ENCODE data around the gene SUGCT.
"Not testable (repeated sequence)": the region's sequence is repeated elsewhere in the genome, so short reads cannot be mapped to it uniquely, and the experiment has no call there.

The SUGCT gene

DNA sequence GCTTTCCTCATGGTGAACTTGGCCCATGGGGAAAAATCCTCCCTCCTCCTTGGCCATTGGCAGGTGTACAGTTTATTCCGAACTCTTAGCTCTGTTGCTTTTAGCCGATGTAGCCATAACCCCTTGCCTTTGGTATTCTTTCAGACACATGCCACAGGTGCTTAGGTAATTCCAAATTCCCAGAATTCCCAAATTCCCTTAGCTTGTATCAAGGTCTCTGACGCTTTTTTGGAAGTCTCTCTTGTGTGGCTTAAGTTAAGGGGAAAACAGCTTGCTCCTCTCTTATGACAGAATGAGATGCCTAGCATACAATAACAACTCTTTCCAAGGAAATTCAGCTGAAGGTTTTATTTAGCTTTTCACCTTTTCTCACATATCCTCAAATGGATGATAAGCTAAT is 68.0 kb downstream of the SUGCT start:
- no peak for DNase-seq

DNA sequence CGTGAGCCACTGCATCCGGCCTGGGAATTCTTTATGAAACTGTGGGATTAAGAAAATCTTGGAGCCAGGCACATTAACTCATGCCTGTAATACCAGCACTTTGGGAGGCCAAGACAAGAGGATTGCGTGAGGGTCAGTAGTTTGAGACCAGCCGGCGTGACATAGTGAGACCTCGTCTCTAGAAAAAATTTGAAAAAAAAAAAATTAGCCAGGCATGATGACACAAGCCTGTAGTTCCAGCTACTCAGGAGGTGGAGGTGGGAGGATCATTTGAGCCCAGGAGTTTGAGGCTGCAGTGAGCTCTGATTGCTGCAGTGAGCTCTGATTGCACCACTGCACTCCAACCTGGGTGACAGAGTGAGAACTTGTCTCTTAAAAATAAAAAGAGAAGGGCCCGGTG is 69.8 kb downstream of the SUGCT start:
- DNase-seq: no peak

DNA sequence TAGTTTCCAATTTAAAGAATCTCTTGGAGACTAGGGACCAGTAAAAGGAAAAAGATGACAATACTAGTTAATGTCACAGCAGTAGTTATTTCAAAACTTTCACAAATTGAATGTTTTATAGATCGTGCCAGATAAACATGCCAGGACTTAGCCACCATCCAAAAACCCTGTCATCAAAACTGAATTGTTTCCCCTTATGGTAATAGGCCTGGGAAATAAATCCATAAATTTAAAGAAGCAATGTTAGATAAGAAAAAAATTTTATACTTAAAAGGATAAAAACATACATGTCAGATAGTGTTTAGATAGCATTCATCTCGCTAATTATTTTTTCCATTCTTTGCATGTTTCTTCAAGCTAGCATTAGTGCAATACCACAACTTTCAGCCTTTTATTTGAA is 71.2 kb downstream of the SUGCT start:
- DNase-seq: no peak

DNA sequence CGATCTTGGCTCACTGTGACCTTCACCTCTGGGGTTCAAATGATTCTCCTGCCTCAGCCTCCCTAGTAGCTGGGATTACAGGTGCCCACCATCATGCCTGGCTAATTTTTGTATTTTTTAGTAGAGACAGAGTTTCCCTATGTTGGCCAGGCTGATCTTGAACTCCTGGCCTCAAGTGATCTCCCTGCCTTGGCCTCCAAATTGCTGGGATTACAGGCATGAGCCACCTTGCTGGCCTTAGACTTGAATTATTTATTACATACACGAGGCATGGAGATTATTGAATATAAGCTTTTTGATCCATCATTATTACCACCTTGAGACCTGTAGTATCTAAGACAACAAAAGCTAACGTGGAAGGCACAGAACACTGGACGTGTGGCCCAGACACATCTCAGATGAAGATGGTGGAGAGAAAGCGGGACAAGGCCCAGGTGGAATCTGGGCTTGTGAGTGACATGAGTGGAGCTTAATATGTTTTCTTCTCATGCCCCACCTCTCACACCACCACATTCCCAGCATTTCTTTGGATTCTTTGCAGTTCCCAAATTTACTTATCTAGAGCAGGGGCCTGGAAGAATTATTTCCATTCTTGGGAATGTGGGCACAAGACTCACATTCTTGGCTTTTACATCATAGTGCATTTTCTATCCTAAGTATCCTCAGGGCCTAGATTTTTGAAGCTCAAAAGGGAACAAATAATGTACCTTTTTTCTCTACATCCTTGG is 76.6 kb downstream of the SUGCT start:
- DNase-seq: no peak

DNA sequence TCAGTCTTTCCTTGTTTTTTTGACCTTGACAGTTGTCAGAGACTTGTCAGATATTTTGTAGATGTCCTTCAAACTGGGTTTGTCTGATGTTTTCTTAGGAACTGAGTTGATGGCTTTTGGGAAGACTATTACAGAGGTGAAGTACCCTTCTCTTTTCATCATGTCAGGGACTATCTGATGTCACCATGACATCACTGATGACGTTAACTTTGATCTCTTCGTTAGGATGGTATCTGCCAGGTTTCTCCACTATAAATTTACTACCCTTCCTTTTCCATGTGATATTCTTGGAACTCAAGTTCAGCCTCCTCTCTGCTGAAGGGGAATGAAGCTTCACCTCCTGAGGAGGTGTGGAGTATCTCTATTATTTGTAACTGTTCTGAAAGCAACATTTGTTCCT is 78.5 kb downstream of the SUGCT start:
- DNase-seq: no peak

DNA sequence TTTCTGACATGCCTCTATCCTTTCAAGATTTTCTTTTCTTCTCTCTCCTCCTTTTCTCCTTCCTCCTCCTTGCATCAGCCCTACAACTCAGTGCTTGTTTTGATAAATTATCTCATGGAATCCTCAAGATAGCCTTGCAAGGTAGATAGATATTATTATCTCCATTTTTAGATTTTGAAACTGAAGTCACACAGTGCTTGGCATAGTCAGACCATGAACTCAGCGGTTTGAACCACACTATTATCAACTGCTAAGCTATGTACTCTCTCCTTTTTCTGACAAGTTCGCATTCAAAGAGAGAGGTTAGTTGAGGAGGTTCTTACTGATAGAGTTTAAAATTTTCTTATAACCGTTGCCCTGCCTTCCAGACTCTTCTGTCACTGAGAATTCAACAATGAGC is 79.1 kb downstream of the SUGCT start:
- DNase-seq: no peak

DNA sequence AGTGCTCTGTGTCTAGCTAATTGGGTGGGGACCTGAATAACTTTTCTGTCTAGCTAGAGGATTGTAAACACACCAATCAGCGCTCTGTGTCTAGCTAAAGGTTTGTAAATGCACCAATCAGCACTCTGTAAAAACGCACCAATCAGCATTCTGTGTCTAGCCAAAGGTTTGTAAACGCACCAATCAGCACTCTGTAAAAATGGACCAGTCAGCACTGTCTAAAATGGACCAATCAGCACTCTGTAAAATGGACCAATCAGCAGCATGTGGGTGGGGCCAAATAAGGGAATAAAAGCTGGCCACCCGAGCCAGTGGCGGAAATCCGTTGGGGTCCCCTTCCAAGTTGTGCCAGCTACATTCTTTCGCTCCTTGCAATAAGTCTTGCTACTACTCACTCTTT is 83.8 kb downstream of the SUGCT start:
- DNase-seq: not testable (repeated sequence)

DNA sequence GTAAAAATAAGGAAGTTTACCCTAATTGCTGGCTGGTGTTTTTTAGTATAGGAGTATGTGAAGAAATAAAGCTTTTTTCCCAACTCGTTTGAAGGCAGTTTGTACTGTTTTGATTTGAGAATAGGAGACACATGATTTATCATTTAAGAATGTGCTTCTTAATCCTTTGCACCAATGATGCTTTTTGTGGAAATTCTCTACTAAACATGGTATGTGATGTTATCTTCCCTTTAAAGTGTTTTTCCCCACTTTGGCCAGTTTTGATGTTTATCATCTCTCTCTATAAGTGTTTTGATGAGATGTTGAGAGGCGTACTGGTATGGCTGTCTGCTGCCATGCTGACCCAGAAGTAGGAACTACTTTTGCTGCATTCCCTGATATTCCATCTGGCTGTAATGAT is 85.1 kb downstream of the SUGCT start:
- DNase-seq: no peak

DNA sequence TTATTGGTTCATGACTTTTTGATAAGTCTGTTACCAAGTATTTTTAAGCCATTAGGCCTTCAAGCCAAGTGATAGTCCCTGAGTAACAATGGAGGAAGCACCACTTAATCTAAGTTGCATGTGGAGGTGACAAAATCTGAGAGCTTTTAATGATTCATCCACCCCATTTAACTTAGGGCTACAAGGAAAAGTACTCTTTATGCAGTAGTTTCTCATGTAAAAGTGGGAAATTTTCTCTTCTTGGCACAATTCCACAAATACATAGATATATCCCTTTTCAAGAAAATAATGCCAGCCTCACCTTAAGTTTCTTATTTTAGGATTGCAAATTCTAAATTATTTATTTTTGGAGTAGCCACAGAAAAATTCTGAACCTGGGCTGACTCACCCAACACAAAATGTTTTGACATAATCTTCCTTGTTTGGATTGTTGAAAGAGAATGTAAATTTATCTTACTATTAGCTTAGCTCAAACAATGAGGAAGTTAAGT is 85.7 kb downstream of the SUGCT start:
- DNase-seq: no peak

DNA sequence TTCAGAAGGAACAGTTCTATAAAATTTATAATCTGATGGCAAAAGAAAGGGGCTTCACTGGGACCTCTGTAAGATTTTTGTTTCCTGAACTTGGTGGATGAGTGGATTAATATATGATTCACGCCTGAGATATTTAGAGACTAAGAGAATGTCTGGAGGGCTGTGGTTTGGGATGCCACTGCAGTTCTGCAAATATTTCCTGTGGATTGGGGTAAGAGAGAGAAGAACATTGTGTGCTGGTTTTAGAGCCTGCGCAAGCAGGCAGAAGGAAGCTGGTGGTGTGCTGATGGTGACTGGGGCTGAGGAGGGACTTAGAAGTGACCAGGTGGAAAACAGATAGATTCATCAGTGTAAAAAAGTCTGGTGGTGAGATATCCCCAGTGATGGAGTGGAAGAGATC is 87.0 kb downstream of the SUGCT start:
- DNase-seq: no peak

DNA sequence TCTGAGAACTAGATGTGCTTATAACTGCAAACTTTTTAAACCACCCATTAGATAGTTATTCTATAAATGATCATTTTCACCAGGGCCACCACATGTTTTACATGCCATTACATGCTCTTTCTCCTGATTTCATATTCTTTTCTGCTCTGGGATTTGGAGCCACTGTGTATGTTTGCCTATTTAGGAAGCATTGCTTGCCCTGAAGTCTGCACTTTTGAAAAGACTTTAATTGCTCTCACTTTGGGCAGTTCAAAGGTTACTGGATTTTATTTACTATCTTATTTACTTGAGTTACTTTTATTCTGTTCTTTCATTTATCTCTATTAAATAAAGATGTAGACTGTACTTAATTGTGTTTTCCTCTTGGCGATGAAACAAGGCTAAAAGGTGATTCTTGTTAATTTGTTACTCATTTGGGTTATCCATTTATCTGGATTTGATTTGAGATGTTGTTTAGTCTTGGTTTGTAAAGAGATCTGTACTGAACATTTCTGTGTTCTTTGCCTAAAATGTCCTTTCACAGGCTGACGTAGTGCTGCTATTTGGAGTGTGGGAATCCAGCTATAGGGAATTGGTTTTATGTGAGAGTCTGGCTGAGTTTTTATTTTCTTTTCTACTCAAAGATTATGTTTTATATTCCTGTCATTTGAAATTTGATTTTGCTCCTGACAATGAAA is 88.8 kb downstream of the SUGCT start:
- DNase-seq: no peak

DNA sequence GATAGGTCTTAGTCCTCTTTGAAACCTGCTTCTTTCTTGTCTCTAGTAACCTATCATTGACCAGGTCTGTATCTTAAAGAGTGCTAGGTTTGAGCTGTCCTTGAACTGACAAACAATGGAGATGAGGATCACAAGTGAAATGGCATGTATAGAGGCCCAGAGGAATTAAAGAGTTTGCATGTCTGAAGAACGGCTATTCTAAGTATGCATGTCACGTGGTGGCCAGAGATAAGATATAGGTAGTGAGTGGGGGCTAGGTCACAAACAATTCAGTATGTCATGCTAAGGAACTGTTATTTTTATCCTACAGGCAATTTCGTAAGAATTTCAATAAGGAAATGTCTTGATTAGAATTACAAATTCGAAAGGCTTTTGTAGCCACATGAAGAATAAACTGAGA is 95.3 kb downstream of the SUGCT start:
- DNase-seq: no peak

DNA sequence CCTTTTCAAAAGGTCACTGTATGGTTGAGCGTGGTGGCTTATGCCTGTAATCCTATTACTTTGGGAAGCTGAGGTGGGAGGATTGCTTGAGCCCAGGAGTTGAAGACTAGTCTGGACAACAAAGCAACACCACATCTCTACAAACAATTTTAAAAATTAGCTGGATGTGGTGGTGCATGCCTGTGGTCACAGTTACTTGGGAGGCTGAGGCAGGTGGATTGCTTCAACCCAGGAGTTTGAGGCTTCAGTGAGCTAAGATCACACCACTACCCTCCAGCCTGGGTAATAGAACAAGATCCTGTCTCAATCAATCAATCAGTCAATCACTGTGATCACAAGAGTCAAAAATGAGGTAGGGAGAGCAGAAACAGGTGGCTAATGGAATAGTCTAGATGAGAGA is 97.0 kb downstream of the SUGCT start:
- no peak for DNase-seq

DNA sequence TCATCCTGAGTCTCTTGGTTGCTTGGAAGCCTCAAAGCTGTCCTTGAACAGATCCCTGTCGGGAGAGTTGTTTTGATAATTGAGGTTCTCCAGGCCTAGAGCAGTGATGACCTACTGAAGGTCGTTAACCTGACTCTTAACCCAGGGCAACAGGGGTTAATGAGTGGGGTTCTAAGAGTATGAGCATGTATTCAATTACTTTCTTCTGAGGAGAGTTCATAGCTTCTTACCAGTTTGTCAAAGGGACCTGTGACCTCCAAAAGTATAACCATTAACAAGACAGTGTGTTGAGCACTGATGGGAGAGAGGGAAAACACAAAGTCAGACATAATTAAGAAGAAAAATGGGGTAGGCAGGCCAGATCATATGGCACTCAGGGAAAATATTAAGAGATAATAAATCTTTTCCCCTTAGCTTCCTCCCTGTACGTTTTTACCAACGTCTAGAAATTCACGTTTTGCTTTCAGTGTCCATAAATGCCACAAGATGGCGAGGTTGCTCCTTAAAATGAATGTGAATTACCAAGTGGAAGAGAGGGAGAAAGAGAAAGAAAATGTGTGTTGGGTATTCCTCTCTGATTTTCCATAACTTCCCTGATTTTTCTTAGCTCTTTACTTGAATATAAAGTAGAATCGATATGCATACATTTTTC is 97.6 kb downstream of the SUGCT start:
- DNase-seq: no peak

DNA sequence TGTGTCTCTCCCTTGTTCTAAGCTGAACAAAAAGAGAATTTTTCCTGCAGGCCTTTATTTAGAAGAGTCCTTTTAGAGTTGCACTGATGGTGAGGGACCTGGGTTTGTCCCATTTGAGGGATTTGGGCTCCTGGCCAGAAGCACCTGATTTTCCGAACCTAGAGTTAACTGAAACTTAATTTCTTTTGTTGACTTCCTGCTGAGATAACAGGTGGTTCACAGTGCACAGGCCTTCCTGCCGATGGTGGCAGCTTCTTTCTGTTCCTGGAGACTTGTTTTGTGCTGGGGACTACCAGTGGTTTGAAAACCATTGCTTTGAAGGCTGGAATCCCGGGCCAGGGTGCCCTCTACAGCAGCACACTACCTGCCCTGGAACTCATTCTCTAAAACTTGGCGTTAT is 99.2 kb downstream of the SUGCT start:
- no peak for DNase-seq

DNA sequence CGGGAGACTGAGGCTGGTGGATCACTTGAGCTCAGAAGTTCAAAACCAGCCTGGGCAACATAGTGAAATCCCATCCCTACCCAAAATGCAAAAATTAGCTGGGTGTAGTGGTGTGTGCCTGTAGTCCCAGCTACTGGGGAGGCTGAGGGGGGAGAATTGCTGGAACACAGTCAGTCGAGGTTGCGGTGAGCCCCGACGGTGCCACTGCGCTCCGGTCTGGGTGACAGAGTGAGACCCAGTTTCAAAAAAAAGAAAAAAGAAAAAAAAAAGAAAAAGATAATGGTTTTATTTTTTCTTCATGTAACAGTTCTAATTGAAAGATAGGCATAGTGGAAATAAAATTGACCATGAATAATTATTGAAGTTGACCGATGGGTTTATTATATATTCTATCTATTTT is 99.9 kb downstream of the SUGCT start:
- DNase-seq: no peak

DNA sequence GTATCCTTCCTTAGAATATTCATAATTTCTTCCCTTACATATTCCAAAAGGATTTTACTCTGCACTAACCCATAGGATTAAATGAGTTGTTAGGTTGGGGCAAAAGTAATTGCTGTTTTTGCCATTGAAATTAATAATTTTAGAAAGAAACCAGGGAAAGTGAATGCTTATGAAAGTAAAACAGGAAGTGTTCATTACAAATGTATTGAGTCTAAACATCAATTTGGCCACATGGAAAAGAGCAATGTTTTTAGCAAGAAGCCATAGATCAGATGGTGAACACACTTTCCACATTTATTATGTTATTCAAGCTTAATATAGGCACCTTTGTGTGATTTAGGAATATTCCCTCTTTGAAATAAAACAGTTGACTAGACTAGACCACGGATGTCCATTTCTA is 102.9 kb downstream of the SUGCT start:
- no peak for DNase-seq

DNA sequence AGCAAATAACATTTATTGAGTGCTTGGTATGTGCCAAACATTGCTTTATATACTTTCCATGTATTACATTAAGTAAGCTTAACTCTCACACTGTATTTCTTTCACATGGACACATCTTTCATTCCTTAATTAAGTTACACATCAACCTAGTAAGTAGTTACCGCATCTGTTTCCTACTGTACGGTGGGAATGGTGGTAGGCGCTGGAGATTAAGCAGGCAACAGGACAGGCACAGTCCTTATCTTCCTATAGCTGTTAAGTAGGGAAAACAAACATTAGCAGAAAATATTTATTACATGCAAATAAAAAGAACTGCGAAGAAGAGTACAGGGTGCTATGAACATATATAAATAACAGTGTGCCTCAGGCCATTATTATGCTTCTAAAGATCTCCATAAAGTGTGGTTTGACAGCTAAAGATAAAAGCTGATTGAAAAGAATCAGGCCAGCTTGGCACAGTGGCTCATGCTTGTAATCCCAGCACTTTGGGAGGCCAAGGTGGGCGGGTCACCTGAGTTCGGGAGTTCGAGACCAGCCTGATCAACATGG is 105.0 kb downstream of the SUGCT start:
- DNase-seq: no peak

DNA sequence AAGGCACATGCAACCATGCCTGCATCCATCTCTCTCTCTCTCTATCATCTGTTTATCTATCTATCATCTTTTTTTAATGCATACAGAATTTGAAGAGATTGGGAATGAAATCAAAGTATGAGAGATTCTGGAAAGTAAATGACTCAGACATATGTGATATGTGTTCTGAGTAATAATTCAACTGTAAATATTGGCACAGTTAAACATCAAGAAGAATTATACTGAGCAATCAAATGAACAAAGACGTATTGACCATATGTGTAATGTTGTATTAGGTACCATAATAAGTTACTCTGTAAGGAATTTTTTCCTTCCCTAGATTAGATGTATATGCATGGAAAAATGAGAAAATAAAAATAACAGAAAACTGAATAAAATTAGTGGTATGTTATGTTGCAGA is 108.3 kb downstream of the SUGCT start:
- no peak for DNase-seq

DNA sequence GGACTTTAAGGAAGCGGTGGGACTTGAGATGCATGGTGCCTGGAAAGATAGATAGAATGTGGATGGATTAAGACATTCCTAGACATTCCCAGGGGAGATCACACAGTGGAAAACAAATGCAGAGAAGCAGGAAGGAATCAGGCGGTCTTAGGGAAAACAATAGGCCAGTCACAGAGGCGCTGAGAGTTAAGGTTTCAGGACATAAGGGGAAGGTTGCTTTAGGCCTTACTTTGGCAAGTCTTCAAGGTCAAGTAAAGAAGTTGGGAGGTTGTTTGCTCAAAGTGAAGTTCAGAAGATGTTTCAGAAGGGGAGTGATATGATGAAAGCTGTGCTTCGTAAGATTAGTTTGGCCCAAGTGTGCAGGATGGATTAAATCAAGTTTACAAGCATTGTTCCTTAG is 109.4 kb downstream of the SUGCT start:
- no peak for DNase-seq

DNA sequence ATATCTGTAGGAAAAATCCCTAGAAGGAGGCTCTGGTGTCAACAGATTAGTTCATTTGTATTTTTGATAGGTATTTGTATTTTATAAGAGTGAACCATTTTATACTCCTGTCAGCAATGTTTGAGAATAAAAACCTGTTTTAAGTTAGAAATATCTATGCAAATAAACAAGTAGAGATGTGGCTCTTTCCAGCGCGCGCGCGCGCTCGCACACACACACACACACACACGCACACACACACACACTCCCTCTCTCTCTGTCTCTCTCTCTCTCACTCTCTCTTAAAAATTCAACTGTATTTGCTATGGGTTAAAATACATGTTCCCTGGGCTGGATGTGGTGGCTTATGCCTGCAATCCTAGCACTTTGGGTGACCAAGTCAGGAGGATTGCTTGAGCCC is 113.9 kb downstream of the SUGCT start:
- DNase-seq: no peak

DNA sequence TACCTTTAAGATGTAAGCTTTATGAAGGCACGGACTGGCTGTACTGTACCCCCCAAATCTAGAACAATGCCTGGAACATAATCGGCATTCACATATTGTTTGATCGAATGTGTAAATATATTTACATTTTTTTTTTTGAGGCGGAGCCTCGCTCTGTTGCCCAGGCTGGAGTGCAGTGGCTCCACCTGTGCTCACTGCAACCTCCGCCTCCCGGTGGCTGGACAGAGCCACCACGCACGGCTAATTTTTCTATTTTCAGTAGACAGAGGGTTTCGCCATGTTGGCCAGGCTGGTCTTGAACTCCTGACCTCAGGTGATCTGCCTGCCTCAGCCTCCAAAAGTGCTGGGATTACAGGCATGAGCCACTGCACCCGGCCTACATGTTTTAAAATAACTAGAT is 118.6 kb downstream of the SUGCT start:
- DNase-seq: not testable (repeated sequence)

DNA sequence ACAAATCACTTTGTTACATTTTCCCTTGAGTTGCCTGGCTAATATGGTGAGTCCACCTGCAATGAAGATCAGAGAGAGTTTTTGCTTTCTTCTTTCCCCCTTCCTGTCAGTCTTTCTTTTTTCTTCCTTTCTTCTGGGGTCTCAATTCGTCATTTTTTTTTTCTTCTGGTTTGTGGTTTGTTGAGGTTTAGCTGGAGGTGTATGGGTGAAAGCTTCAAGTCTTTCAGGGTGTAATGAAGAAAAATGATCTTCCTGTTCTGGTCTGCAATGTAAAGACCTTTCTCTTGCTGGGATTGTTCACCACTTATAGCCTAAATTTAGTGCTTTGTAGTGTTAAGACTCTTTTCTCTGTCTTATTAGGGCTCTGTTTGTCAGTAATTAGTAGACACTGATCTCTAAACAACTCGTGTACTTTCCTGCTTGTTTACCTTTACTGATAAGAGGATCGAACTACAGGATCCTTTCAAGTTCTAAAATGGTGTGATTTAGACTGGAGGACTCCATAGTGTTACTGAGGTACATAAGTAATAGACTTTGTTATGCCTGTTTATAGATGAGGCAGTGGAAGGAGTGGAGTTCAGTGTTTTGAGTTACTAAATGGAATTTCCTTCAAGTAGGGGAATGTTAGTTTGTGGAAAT is 129.1 kb downstream of the SUGCT start:
- no peak for DNase-seq
